G401 (cell line): ENCODE data around the gene NAA30. TPM values are rescaled to one million over a fixed set of nuclear protein-coding genes. Genes with fewer than 3 reads are reported as not detected.
"Not testable (repeated sequence)": the region's sequence is repeated elsewhere in the genome, so short reads cannot be mapped to it uniquely, and the experiment has no call there.

ENCODE experiments used
- DNase-seq: peaks from one replicate; pipeline ENCODE4 v3.0.0-alpha.2; 2015; ENCODE audit warnings: low spot score
- in situ Hi-C: cut with HindIII; loops from 2 replicates; pipeline ENCODE4 v1.10.0; 2016; ENCODE audit warnings: low sequenced_read_pairs, mixed read lengths
- total RNA-seq: library from RNA; depleted of rRNA; stranded (reverse); fragments of >200 nt; shearing (Covaris generic); gene quantifications from 2 replicates; pipeline ENCODE4 v1.2.3, GENCODE V29; 2014; rRNA removed

The NAA30 gene
- total RNA-seq: 25.4 and 32.3 TPM in 2 replicates

- in situ Hi-C loops: no loop called here
- DNase-seq: peak; percentile 91
Observed at GRCh38 chr14:57390037-57390805, at the start of gene NAA30. TSS of gene NAA30 (plus strand) at chr14:57390586. CDS start at chr14:57390958, 372 bp downstream.

GRCh38 chr14:57343545-57344297 lies 46.7 kb upstream of the NAA30 start:
- in situ Hi-C loops, DNase-seq: not testable (repeated sequence)

DNA sequence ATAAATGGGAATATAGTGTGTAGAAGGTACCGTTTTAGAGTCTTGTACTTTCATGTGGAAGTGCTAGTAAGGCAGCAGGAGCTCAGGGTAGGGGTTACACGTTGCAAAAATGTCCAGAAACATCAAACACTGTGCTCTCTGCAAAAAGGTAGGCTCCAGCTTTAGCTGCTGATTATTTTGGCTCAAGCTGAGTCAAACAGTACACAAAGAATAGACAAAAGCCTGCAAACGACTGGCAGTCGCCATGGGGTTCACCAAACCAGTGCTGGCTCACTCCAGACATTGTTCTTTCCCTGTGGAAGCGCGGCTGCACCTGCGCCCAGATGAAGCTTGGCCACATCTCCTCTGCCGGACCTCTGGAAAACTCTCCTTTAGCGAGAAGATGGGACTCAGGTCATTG lies 45.3 kb upstream of the NAA30 start:
- DNase-seq: no peak
- in situ Hi-C loops: no loop called here

DNA sequence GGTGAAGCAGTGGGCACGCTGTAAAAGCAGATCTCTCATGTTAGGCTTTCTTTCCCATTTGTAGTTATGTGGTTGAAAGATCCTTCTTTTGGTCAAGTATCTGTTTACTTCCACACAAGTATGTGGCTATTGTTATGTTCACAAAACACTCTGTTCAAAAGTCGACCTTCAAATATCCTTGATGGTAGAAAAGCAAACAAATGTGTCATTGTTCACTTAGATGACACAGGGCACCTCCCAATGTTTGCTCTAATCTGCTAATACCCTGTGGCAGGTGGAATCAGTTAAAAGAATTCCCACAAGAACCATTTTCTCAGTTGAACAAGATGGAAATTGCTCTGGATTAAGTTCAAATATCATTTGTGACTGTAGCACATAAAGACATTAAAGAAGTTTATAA lies 43.6 kb upstream of the NAA30 start:
- in situ Hi-C loops: no loop called here
- no peak for DNase-seq

DNA sequence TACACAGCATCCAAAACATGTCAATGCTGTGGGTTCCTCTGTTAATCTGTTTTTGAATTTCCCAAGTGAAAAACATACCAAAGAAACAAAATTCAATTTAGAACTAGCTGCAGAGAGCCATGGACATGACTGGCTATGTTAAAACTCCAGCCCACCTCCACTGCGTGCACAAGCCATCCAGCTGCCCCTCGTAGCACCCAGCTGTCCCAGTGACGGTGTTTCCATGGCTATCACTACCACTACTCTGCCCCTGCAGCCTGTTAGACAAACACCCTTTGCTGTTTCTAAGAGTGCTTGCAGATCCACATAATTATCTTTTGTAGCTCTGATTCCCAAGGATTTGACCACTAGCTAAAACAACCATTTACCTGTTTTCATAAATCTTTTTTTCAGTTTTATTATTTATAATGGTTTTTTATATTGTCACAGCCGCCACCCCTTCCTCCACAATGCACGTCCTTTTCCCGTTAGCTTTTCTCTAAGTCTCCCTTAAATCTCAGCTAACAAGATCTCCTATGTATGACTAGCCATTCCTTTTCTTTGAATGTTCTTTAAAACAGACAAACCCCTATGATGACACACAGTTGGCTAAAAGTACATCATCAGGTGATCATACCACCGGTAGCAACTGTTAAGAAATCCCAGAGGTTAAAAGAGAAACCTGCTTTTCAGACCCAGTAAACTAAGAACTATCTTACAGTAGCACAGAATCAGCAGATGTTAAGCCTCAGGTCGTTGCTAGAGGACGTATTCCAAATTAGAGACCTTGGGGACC lies 37.8 kb upstream of the NAA30 start:
- DNase-seq: no peak
- in situ Hi-C loops: no loop called here

DNA sequence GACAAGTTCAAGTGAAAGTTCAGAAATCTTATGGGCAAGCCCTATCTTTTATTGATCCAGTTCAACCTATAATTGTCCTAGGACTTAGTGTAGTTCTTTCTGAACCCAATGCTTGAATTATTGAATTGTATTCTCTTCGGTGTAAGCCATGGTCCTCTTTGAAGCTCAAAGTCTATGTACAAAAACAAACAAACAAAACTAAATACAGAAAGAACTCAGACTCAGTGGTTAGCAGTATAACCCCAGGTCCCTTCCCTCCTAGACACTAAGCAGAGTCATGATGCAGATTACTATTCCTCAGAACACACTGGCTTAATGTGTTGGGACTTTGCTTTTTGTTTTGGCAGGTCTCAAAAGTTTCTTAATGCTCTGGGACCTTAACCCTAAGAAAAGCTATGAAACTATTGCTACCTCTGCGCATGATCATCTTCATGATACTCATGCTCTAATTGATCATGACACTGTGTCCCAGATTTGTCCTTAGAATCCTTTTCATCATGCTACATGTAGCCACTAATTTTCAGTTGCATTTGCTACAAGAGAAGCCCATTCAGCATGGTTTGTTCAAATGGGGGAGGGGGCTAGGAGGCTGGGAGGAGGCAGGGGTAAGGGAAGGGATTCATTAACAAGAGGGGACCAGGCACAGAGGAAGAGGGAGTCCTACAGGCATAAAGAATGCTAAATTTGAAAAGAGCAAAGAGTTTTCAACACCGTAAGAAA lies 35.1 kb upstream of the NAA30 start:
- DNase-seq: no peak
- in situ Hi-C loops: no loop called here

- no peak for DNase-seq
- in situ Hi-C loops: no loop called here
Observed at GRCh38 chr14:57362361-57362760, 28.0 kb upstream of the NAA30 start.

GRCh38 chr14:57364659-57365450 lies 25.5 kb upstream of the NAA30 start:
- in situ Hi-C loops: no loop called here
- DNase-seq: no peak

DNA sequence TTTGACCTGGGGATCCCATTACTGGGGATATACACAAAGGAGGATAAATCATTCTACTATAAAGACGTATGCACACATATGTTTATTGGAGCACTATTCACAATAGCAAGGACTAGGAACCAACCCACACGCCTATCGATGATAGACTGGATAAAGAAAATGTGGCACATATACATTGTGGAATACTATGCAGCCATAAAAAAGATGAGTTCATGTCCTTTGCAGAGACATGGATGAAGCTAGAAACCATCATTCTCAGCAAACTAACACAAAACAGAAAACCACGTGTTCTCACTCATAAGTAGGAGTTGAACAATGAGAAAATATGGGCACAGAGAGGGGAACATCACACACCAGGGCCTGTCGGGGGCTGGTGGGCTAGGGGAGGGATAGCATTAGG lies 20.2 kb upstream of the NAA30 start:
- DNase-seq, in situ Hi-C loops: not testable (repeated sequence)

GRCh38 chr14:57371013-57371412 lies 19.4 kb upstream of the NAA30 start:
- in situ Hi-C loops: no loop called here
- DNase-seq: no peak

DNA sequence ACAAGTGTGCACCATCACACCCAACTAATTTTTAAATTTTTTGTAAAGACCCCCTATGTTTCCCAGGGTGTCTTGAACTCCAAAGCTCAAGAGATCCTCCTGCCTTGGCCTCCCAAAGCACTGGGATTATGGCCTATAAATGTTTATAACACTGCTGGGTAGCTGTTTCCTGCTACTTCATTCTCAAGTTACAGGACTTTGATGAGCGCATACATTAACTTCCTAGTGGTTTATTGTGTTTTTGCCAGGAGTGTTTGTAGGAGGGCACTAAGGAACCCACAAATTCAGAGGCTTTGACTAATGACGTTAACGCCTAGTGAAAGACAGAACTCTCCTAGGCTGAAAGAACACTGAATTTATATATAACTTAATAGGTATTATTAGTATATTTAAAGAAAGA lies 15.2 kb upstream of the NAA30 start:
- DNase-seq: no peak
- in situ Hi-C loops: no loop called here

- in situ Hi-C loops: no loop called here
- no peak for DNase-seq
Observed at GRCh38 chr14:57378661-57379060, 11.7 kb upstream of the NAA30 start.

GRCh38 chr14:57380935-57381334 lies 9.5 kb upstream of the NAA30 start:
- DNase-seq: no peak
- in situ Hi-C loops: no loop called here

DNA sequence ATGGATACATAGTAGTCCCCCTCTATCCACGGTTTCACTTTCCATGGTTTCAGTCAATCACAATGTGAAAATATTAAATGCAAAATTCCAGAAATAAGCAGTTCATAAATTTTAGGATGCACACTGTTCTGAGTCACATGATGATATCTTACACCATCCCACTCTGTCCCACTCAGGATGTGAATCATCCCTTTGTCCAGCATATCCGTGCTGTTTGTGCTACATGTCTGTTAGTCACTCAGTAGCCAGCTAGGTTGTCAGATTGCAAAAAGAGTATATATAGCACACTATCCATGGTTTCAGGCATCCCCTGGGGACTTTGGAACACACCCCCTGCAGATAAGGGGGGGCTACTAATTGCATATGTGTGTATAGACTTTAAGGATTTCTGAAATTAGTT lies 8.1 kb upstream of the NAA30 start:
- in situ Hi-C loops: no loop called here
- DNase-seq: no peak

DNA sequence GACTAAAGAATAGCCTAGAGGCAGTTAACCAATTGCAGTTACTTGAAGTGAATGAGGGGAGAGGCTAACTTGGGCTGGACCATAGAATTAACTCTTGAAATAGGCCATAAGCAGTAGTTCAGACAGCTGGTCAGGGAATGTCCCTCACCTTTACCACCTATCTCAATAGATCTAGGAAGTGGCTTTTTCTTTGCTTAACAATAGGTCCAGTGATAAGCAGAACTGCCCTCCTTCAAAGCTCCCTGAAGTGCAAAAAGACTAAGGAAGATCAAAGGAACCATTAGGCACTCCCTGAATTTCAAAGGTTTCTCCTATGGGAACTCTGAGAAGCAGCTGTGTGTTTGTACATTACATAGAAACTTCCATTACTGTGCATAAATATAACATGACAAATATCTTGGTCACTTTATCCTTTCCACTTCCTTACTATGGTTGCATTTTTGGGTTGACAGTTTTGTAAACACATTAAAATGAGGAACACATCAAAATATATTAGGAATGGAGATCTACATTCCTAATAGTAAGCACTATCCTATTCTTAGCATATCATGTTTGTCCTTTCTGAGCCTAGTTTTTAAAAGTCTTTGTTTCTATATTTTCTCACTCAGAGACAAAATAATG lies 7.2 kb upstream of the NAA30 start:
- DNase-seq: no peak
- in situ Hi-C loops: no loop called here

- DNase-seq: no peak
- in situ Hi-C loops: no loop called here
Observed at GRCh38 chr14:57388067-57388466, 2.3 kb upstream of the NAA30 start.

DNA sequence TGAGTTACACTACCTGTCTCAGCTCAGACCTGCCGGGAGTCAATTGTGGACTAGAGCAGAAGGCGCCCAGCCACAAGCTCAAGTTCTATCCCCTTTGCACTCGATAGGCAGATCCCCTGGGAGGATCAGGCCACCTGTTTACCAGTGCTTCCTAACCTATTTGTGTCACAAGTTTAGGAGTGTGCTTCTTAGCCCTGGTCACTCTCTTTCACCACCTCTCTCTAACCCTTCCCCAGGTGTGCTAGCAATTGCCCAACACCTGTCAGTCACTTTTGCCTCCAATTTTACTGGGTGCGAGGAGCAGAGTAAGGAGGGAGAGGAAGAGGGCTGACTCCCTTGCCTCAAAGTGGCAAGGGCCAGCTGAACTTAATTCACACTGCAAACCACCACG lies 745 bp upstream of the NAA30 start:
- peak; percentile 29 for DNase-seq

More for the DNA sequence above, 745 bp upstream of the NAA30 start:
- in situ Hi-C loops: no loop called here
